HEK293 (cell line): ENCODE results near the gene GTF2F1.
A peak's percentile ranks its signal among the peaks of the same experiment; 100 is the strongest.

ENCODE experiments used
- CTCF ChIA-PET: fragments of 350-600 bp; formaldehyde crosslinking; extraction: SDS; loops from one replicate; lab custom pipeline; 2021; ENCODE audit warnings: antibody characterized with exemption; lab: Yijun Ruan, JAX
- POLR2A ChIA-PET: fragments of 300-600 bp; formaldehyde crosslinking; extraction: SDS; loops from one replicate; lab custom pipeline; 2020; ENCODE audit warnings: antibody characterized with exemption, inconsistent platforms; lab: Yijun Ruan, JAX
- H3K27ac ChIP-seq: fragments of 200-500 bp; sonication (Bioruptor generic); 2 replicates; pipeline ENCODE4 v1.5.1; 2014; ENCODE audit warnings: low read depth, low read length, control low read depth, inconsistent platforms; ENCODE audit errors: extremely low read depth
- H3K36me3 ChIP-seq, 2 experiments: fragments of 200-500 bp in 1 of 2; sonication (Bioruptor generic) in 1 of 2; 1 replicate in 1 of 2; 2 replicates in 1 of 2; pipeline ENCODE4 v1.5.1; 2014 to 2017; ENCODE audit warnings: inconsistent platforms in 2 of 2, low read length in 2 of 2; ENCODE audit not compliant: control insufficient read depth in 2 of 2, insufficient read depth in 1 of 2
- H3K4me1 ChIP-seq: fragments of 200-500 bp; sonication (Bioruptor generic); 2 replicates; pipeline ENCODE4 v1.5.1; 2014; ENCODE audit warnings: mild to moderate bottlenecking, low read length, inconsistent platforms; ENCODE audit not compliant: control insufficient read depth, insufficient read depth
- H3K4me3 ChIP-seq: 2 replicates; pipeline ENCODE4 v1.5.1; 2011; ENCODE audit warnings: low read depth, mild to moderate bottlenecking, control low read depth, low read length, moderate library complexity
- H3K9me3 ChIP-seq: fragments of 200-500 bp; sonication (Bioruptor generic); 2 replicates; pipeline ENCODE4 v1.5.1; 2014; ENCODE audit warnings: low read depth, low read length, inconsistent platforms; ENCODE audit not compliant: control insufficient read depth, insufficient read depth
- BCL11A ChIP-seq: fragments of 450-650 bp; formaldehyde crosslinking; IDR thresholded peaks from 2 replicates; pipeline ENCODE4 v1.5.1; 2016; ENCODE audit warnings: low read depth, missing biosample characterization, missing genetic modification characterization
- EGR2 ChIP-seq: fragments of 450-650 bp; formaldehyde crosslinking; IDR thresholded peaks from 2 replicates; pipeline ENCODE4 v1.5.1; 2016; ENCODE audit warnings: low read depth, missing biosample characterization, missing genetic modification characterization
- ELK4 ChIP-seq: IDR thresholded peaks from 2 replicates; pipeline ENCODE4 v1.6.1; 2011; ENCODE audit warnings: mild to moderate bottlenecking, low read depth, low read length, borderline replicate concordance
- GLI4 ChIP-seq: fragments of 450-650 bp; formaldehyde crosslinking; IDR thresholded peaks from 2 replicates; pipeline ENCODE4 v1.5.1; 2016; ENCODE audit warnings: missing biosample characterization, missing genetic modification characterization
- KLF17 ChIP-seq: fragments of 450-650 bp; formaldehyde crosslinking; IDR thresholded peaks from 2 replicates; pipeline ENCODE4 v1.5.1; 2016; ENCODE audit warnings: missing biosample characterization, missing genetic modification characterization
- KLF8 ChIP-seq: fragments of 450-650 bp; formaldehyde crosslinking; IDR thresholded peaks from 2 replicates; pipeline ENCODE4 v1.5.1; 2016; ENCODE audit warnings: missing biosample characterization, missing genetic modification characterization
- MZF1 ChIP-seq: fragments of 450-650 bp; formaldehyde crosslinking; IDR thresholded peaks from 2 replicates; pipeline ENCODE4 v1.5.1; 2017; ENCODE audit warnings: missing biosample characterization, missing genetic modification characterization, borderline replicate concordance
- OSR2 ChIP-seq: fragments of 450-650 bp; formaldehyde crosslinking; IDR thresholded peaks from 2 replicates; pipeline ENCODE4 v1.5.1; 2016; ENCODE audit warnings: missing biosample characterization, missing genetic modification characterization
- PATZ1 ChIP-seq: fragments of 450-650 bp; formaldehyde crosslinking; IDR thresholded peaks from 2 replicates; pipeline ENCODE4 v1.5.1; 2016; ENCODE audit warnings: missing biosample characterization, missing genetic modification characterization
- PRDM10 ChIP-seq: fragments of 450-650 bp; formaldehyde crosslinking; IDR thresholded peaks from 2 replicates; pipeline ENCODE4 v1.5.1; 2016; ENCODE audit warnings: missing biosample characterization, missing genetic modification characterization
- ZBTB1 ChIP-seq: fragments of 450-650 bp; formaldehyde crosslinking; IDR thresholded peaks from 2 replicates; pipeline ENCODE4 v1.5.1; 2016; ENCODE audit warnings: missing biosample characterization, missing genetic modification characterization
- ZBTB11 ChIP-seq: fragments of 450-650 bp; formaldehyde crosslinking; conservative IDR thresholded peaks from 2 replicates; pipeline ENCODE4 v1.5.1; 2016; ENCODE audit warnings: low read depth, missing biosample characterization, missing genetic modification characterization
- ZFP41 ChIP-seq: fragments of 450-650 bp; formaldehyde crosslinking; IDR thresholded peaks from 2 replicates; pipeline ENCODE4 v1.5.1; 2016; ENCODE audit warnings: missing biosample characterization, missing genetic modification characterization, borderline replicate concordance
- ZNF121 ChIP-seq: fragments of 450-650 bp; formaldehyde crosslinking; IDR thresholded peaks from 2 replicates; pipeline ENCODE4 v1.5.1; 2016; ENCODE audit warnings: missing biosample characterization, missing genetic modification characterization
- ZNF19 ChIP-seq: fragments of 450-650 bp; formaldehyde crosslinking; IDR thresholded peaks from 2 replicates; pipeline ENCODE4; 2016; ENCODE audit warnings: missing biosample characterization, missing genetic modification characterization, low read depth
- ZNF37A ChIP-seq: fragments of 450-650 bp; IDR thresholded peaks from 2 replicates; pipeline ENCODE4 v1.5.1; 2018; ENCODE audit warnings: missing biosample characterization, missing genetic modification characterization
- ZNF76 ChIP-seq: fragments of 450-650 bp; formaldehyde crosslinking; IDR thresholded peaks from 2 replicates; pipeline ENCODE4; 2016; ENCODE audit warnings: low read depth, missing biosample characterization, missing genetic modification characterization, borderline replicate concordance
- ZSCAN18 ChIP-seq: fragments of 450-650 bp; formaldehyde crosslinking; IDR thresholded peaks from 2 replicates; pipeline ENCODE4 v1.5.1; 2016; ENCODE audit warnings: missing biosample characterization, missing genetic modification characterization
- ZSCAN30 ChIP-seq: fragments of 450-650 bp; IDR thresholded peaks from 2 replicates; pipeline ENCODE4 v1.5.1; 2018; ENCODE audit warnings: missing biosample characterization, mild to moderate bottlenecking, missing genetic modification characterization, moderate library complexity

GTF2F1 gene

GRCh38 chr19:6372594-6373095, 20.3 kb downstream of the GTF2F1 start, which contains the start of gene ALKBH7 (continued):
- TF ChIP-seq MZF1 (tag by site-specific recombination) (no peak), ZFP41 (tag by site-specific recombination) (no peak), KLF17 (peak; percentile 46; the same call in 1 of the 2 replicates), ZNF19 (tag by site-specific recombination) (no peak), ZNF76 (no peak), OSR2 (tag by site-specific recombination) (no peak), ZBTB11 (tag by site-specific recombination) (no peak), ZNF121 (tag by site-specific recombination) (no peak), ELK4 (no peak), ZSCAN30 (tag by site-specific recombination) (peak; percentile 25; the same call in 1 of the 2 replicates), GLI4 (no peak), PRDM10 (tag by site-specific recombination) (peak; percentile 32; the same call in 1 of the 2 replicates), ZBTB1 (no peak), BCL11A (no peak), EGR2 (0 out of 2 replicates have a peak, but pooled peaks have one; percentile 63)

- no peak overlapping the region for H3K4me3 ChIP-seq
- no peaks in the 10 kb centered on the region for H3K9me3 ChIP-seq
- ChIA-PET CTCF (interaction anchor here (0.6 kb wide), 1 partner anchor 8 kb away, joined by 3 read pairs; the partner anchor contains the start of gene ALKBH7), POLR2A (interaction anchor here (4.8 kb wide), 1 partner anchor 8 kb away, joined by 60 read pairs; the partner anchor contains the start of gene ALKBH7)
- no peak overlapping the region for H3K27ac ChIP-seq
- H3K4me1 ChIP-seq: no peaks in the 10 kb centered on the region
- peaks cover 49 to 58% of the 10 kb centered on the region in 2 experiments; a peak in 2 of 3 replicates for H3K36me3 ChIP-seq
- TF ChIP-seq ZNF37A (tag by site-specific recombination): no peak
- TF ChIP-seq PATZ1 (tag by site-specific recombination): no peak
- TF ChIP-seq ZSCAN18 (tag by site-specific recombination): no peak
- TF ChIP-seq ZNF76: no peak
- no peak for TF ChIP-seq ZNF121 (tag by site-specific recombination)
- no peak for TF ChIP-seq KLF8 (tag by site-specific recombination)
These were observed 28.6 kb downstream of the GTF2F1 start for GRCh38 chr19:6364353-6364752.
